H1 (cell line): ENCODE results near the gene JPH3. TPM values are rescaled to one million over a fixed set of nuclear protein-coding genes. Genes with fewer than 3 reads are reported as not detected.

Experiments
- polyA plus RNA-seq, 7 experiments: library from polyadenylated mRNA; depleted of rRNA in 3 of 7; stranded (reverse) in 5 of 7; unstranded in 2 of 7; fragments of >200 nt in 5 of 7; fragments of 200-250 nt in 2 of 7; gene quantifications; 1 replicate in 5 of 7; 2 replicates in 1 of 7; 4 replicates in 1 of 7; pipeline versions ENCODE4 v1.2.1 to v1.2.3, GENCODE V29; 2011 to 2013; ENCODE audit warnings: missing spikeins in 2 of 7, mixed read lengths in 2 of 7
- total RNA-seq: library from RNA; stranded (reverse); fragmentation: NEBNext Ultra II Directional; extraction: Animal tissue kit (Norgen Biotek cat#: 25700); gene quantifications from 2 replicates; pipeline ENCODE4 v1.2.1, GENCODE V29; 2021
- TF ChIP-seq, protein P1 (sequence below), 3 experiments: IDR thresholded peaks; 1 replicate in 2 of 3; 2 replicates in 1 of 3; pipeline versions ENCODE4 v1.5.1 to v1.6.1; 2011; ENCODE audit warnings: low read length in 3 of 3, mild to moderate bottlenecking in 3 of 3, inconsistent platforms in 2 of 3, low read depth in 1 of 3, moderate library complexity in 1 of 3; ENCODE audit not compliant: insufficient read depth in 1 of 3; ENCODE audit errors: control extremely low read depth in 1 of 3

Gene JPH3
- total and polyA plus RNA-seq, 2 of the 8 experiments (the other 6 are each of a cell fraction or from before 2014, with no cell fraction given), result 10.3 to 28.3 TPM

DNA sequence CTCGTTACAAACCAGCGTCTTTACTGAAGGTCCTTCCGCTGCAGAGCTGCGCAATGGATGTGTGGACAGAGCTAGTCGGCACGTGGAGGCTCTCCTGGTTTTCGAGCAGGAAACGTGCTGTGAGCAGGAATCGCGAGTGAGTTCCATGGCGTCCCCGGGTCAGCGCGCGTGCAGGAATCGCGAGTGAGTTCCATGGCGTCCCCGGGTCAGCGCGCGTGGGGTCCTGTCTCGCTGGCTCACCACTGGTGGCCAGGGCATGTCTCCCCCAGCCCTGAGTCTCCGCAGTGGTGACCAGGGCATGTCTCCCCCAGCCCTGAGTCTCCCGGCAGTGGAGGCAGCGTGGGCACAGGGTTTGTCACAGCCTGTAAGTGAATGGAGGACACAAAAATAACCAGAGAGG lies 100.8 kb downstream of the JPH3 start (continued):
- TF ChIP-seq, protein P1, sequence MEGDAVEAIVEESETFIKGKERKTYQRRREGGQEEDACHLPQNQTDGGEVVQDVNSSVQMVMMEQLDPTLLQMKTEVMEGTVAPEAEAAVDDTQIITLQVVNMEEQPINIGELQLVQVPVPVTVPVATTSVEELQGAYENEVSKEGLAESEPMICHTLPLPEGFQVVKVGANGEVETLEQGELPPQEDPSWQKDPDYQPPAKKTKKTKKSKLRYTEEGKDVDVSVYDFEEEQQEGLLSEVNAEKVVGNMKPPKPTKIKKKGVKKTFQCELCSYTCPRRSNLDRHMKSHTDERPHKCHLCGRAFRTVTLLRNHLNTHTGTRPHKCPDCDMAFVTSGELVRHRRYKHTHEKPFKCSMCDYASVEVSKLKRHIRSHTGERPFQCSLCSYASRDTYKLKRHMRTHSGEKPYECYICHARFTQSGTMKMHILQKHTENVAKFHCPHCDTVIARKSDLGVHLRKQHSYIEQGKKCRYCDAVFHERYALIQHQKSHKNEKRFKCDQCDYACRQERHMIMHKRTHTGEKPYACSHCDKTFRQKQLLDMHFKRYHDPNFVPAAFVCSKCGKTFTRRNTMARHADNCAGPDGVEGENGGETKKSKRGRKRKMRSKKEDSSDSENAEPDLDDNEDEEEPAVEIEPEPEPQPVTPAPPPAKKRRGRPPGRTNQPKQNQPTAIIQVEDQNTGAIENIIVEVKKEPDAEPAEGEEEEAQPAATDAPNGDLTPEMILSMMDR (IDR thresholded peaks at IDR 0.05; ENCODE audit: control extremely low read depth in 1 of 3, insufficient read depth in 1 of 3, low read depth in 1 of 3, low read length in 3 of 3), result no peak
